ENCODE measurements around the gene CHCHD1. TPM values are rescaled to one million over a fixed set of nuclear protein-coding genes. Genes with fewer than 3 reads are reported as not detected.

The CHCHD1 gene
- total RNA-seq, 1 experiment from 2014 or later, result 44.1 TPM

DNA sequence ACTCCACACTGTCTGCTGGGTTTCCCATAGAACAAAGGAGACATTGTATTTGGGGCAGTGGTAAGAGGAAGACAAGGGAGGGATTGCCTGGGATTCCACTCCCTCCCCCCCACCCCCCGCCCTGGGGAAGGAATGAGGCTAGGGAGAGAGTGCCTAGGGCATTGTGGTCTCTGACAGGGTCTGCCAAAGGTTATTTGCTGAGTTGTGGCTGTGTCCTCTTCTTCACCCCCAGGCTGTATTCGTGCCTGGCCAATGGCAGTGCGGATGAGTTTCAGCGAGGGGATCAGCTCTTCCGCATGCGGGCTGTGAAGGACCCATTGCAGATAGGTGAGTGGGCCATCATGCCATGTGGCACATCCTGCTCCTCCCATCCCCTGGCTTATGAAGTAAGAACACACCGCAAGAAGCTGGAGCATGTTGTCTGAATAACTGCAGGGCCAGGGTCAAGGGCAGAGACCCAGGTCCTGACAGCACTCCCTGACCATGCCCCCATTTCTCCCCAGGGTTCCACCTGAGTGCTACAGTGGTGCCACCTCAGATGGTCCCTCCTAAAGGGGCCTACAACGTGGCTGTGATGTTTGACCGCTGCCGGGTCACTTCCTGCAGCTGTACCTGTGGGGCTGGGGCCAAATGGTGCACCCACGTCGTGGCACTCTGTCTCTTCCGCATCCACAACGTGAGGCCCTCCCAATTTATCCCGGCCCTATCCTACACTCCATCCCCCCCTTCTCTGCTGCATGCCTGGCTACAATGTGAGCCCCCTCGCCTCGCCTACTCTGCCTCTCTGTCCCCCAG lies 7.2 kb downstream of the CHCHD1 start:
- no peak overlapping the region for H3K4me3 Mint-ChIP-seq (ENCODE audit: low read depth, unreplicated experiment)
- CTCF ChIA-PET, result no interaction called here
- intact Hi-C loops (cut with micrococcal nuclease; ENCODE audit: unreplicated experiment), result no loop called here

DNA sequence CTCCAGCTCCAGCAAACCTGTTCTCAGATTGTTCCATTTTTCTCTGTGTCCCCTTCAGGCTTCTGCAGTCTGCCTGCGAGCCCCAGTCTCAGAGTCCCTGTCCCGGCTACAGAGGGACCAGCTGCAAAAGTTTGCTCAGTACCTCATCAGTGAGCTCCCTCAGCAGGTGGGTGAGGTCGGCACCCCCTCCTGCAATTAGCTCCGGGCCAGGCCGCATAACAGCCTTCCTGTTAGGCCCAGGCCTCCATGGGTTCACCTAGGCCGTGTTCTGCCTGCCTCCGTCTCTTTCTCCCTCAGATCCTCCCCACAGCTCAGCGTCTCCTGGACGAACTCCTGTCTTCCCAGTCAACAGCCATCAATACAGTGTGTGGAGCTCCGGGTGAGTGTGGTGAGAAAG lies 7.8 kb downstream of the CHCHD1 start:
- Mint-ChIP-seq H3K36me3 (ENCODE audit: insufficient read depth, unreplicated experiment) (peaks cover 33% of the 10 kb centered on the region), H3K27ac (ENCODE audit: unreplicated experiment) (no peak overlapping the region), H3K4me1 (ENCODE audit: low read depth, unreplicated experiment) (peaks cover 17% of the 10 kb centered on the region), H3K9me3 (ENCODE audit: low read depth, unreplicated experiment) (no peaks in the 10 kb centered on the region), H3K4me3 (ENCODE audit: low read depth, unreplicated experiment) (no peak overlapping the region), H3K27me3 (ENCODE audit: unreplicated experiment) (no peaks in the 10 kb centered on the region)
- DNase-seq, result no peak
- TF ChIP-seq, protein P1, sequence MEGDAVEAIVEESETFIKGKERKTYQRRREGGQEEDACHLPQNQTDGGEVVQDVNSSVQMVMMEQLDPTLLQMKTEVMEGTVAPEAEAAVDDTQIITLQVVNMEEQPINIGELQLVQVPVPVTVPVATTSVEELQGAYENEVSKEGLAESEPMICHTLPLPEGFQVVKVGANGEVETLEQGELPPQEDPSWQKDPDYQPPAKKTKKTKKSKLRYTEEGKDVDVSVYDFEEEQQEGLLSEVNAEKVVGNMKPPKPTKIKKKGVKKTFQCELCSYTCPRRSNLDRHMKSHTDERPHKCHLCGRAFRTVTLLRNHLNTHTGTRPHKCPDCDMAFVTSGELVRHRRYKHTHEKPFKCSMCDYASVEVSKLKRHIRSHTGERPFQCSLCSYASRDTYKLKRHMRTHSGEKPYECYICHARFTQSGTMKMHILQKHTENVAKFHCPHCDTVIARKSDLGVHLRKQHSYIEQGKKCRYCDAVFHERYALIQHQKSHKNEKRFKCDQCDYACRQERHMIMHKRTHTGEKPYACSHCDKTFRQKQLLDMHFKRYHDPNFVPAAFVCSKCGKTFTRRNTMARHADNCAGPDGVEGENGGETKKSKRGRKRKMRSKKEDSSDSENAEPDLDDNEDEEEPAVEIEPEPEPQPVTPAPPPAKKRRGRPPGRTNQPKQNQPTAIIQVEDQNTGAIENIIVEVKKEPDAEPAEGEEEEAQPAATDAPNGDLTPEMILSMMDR (IDR thresholded peaks at IDR 0.05; ENCODE audit: unreplicated experiment), result no peak
- BruUV-seq (replicated peaks), result no TSS peak
- intact Hi-C loops (cut with micrococcal nuclease; ENCODE audit: unreplicated experiment), result no loop called here
- CTCF ChIA-PET, result no interaction called here

More for the DNA sequence above, 7.2 kb downstream of the CHCHD1 start:
- Mint-ChIP-seq H3K36me3 (ENCODE audit: insufficient read depth, unreplicated experiment) (peaks cover 29% of the 10 kb centered on the region), H3K4me1 (ENCODE audit: low read depth, unreplicated experiment) (peaks cover 17% of the 10 kb centered on the region), H3K27me3 (ENCODE audit: unreplicated experiment) (no peaks in the 10 kb centered on the region), H3K9me3 (ENCODE audit: low read depth, unreplicated experiment) (no peaks in the 10 kb centered on the region), H3K27ac (ENCODE audit: unreplicated experiment) (no peak overlapping the region)
- BruUV-seq (replicated peaks), result no TSS peak
- no peak for DNase-seq
- TF ChIP-seq, protein P1 (IDR thresholded peaks at IDR 0.05; ENCODE audit: unreplicated experiment), result no peak

DNA sequence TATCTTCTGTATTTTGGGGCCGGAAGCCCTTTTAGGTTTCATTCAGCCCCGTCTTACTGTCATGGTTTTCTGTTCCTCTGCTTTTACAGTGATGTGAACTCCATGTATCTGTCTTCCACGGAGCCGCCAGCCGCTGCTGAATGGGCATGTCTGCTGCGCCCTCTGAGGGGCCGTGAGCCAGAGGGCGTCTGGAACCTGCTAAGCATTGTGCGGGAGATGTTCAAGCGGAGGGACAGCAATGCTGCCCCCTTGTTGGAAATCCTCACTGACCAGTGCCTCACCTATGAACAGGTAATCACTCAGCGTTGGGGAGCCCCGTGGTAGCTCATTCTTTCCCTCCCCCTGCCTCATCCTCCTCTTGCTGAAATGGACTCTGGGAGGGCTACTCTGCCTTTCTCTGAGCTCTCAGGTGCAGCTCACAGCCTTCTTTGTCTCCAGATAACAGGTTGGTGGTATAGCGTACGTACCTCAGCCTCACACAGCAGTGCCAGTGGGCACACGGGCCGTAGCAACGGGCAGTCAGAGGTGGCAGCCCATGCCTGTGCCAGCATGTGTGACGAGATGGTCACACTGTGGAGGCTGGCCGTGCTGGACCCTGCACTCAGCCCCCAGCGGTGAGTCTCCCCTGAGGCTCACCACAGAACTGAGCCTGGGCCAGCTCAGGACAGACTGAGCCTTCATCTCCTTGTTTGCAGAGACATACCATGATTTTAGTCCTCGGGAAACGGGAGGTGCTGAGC lies 9.2 kb downstream of the CHCHD1 start:
- intact Hi-C loops (cut with micrococcal nuclease; ENCODE audit: unreplicated experiment), result no loop called here
- H3K27ac Mint-ChIP-seq (ENCODE audit: unreplicated experiment), result no peak overlapping the region
- H3K4me1 Mint-ChIP-seq (ENCODE audit: low read depth, unreplicated experiment), result peaks cover 14% of the 10 kb centered on the region
- CTCF ChIA-PET, result interaction anchor here (0.6 kb wide), 1 partner anchor 221 kb away, joined by 6 read pairs; no protein-coding TSS in a partner anchor
- no TSS peak for BruUV-seq (replicated peaks)
- H3K4me3 Mint-ChIP-seq (ENCODE audit: low read depth, unreplicated experiment), result no peak overlapping the region
- TF ChIP-seq, protein P1 (IDR thresholded peaks at IDR 0.05; ENCODE audit: unreplicated experiment), result no peak
- no peaks in the 10 kb centered on the region for H3K9me3 Mint-ChIP-seq (ENCODE audit: low read depth, unreplicated experiment)
- no peaks in the 10 kb centered on the region for H3K27me3 Mint-ChIP-seq (ENCODE audit: unreplicated experiment)
- DNase-seq, result no peak
- H3K36me3 Mint-ChIP-seq (ENCODE audit: insufficient read depth, unreplicated experiment), result peaks cover 27% of the 10 kb centered on the region

DNA sequence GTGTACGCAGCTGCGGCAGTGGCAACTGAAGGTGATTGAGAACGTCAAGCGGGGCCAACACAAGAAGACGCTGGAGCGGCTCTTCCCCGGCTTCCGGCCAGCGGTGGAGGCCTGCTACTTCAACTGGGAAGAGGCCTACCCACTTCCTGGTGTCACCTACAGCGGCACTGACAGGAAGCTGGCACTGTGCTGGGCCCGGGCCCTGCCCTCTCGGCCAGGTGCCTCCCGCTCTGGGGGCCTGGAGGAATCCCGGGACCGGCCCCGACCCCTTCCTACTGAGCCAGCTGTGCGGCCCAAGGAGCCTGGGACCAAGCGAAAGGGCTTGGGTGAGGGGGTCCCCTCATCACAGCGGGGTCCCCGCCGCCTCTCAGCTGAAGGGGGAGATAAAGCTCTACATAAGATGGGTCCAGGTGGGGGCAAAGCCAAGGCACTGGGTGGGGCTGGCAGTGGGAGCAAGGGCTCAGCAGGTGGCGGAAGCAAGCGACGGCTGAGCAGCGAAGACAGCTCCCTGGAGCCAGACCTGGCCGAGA lies 10.1 kb downstream of the CHCHD1 start:
- H3K4me3 Mint-ChIP-seq (ENCODE audit: low read depth, unreplicated experiment), result no peak overlapping the region
- H3K27me3 Mint-ChIP-seq (ENCODE audit: unreplicated experiment), result no peaks in the 10 kb centered on the region
- intact Hi-C loops (cut with micrococcal nuclease; ENCODE audit: unreplicated experiment), result no loop called here
- H3K27ac Mint-ChIP-seq (ENCODE audit: unreplicated experiment), result no peak overlapping the region
- no TSS peak for BruUV-seq (replicated peaks)
- CTCF ChIA-PET, result interaction anchor here (0.6 kb wide), 1 partner anchor 28 kb away, joined by 3 read pairs; no protein-coding TSS in a partner anchor
- peaks cover 21% of the 10 kb centered on the region for H3K36me3 Mint-ChIP-seq (ENCODE audit: insufficient read depth, unreplicated experiment)
- H3K4me1 Mint-ChIP-seq (ENCODE audit: low read depth, unreplicated experiment), result peaks cover 8% of the 10 kb centered on the region
- TF ChIP-seq, protein P1 (IDR thresholded peaks at IDR 0.05; ENCODE audit: unreplicated experiment), result no peak
- H3K9me3 Mint-ChIP-seq (ENCODE audit: low read depth, unreplicated experiment), result no peaks in the 10 kb centered on the region
- no peak for DNase-seq
